ENCODE data around the gene PEPD. TPM values are rescaled to one million over a fixed set of nuclear protein-coding genes. Genes with fewer than 3 reads are reported as not detected.
A peak's percentile ranks its signal among the peaks of the same experiment; 100 is the strongest.

The PEPD gene
- total and polyA plus RNA-seq, 2 of the 4 experiments (the other 2 are of a cell fraction), result 36.7 to 88.4 TPM

DNA sequence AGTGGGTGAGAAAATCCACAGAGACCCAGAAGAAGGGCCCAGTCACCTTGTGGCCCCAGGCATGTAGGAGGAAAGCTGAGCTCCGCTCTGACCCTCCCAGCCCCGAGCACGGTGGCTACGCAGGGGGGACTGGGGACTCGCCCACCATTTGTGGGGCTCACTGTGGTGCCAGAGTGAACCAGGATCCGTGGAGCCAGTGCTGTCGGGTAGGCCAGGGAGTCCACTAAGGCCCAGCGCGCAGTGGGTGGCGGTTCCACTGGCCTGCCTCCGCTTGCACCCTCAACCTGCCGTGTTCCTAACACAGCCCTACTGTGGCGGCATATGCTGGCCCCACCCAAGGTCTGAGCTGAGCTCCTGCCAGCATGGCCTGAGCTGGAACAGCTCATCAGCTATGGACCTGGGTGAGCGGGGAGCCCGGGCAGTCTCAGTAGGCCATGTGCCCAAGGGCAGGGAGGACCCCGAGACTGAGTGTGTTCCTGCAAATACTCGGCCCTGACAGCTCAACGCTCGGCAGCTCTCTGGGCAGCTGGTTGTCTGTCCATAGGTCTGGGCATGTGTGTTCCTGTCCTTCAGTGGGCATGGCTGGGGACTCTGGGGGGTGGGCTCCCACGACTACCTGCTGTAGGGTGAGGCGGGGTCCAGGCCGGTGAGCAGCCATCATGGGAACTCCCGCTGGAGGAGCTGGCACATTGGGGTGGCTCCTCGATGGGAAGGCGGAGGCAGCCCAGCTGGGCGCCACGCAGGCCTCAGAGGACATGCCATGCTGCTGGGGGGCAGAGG, 111.5 kb downstream of the PEPD start:
- H2AFZ ChIP-seq (replicated peaks; ENCODE audit: low read length, poor library complexity), result no peak overlapping the region
- H2AK5ac ChIP-seq (ENCODE audit: low read depth, low read length), result no peak overlapping the region
- TF ChIP-seq RCOR1 (IDR thresholded peaks at IDR 0.05; ENCODE audit: insufficient replicate concordance, low read length), result no peak
- TF ChIP-seq MAZ (IDR thresholded peaks at IDR 0.05; ENCODE audit: borderline replicate concordance, low read depth, low read length), result no peak
- no peak for TF ChIP-seq BHLHE40 (IDR thresholded peaks at IDR 0.05; ENCODE audit: low read depth, low read length)
- TF ChIP-seq, protein P1, sequence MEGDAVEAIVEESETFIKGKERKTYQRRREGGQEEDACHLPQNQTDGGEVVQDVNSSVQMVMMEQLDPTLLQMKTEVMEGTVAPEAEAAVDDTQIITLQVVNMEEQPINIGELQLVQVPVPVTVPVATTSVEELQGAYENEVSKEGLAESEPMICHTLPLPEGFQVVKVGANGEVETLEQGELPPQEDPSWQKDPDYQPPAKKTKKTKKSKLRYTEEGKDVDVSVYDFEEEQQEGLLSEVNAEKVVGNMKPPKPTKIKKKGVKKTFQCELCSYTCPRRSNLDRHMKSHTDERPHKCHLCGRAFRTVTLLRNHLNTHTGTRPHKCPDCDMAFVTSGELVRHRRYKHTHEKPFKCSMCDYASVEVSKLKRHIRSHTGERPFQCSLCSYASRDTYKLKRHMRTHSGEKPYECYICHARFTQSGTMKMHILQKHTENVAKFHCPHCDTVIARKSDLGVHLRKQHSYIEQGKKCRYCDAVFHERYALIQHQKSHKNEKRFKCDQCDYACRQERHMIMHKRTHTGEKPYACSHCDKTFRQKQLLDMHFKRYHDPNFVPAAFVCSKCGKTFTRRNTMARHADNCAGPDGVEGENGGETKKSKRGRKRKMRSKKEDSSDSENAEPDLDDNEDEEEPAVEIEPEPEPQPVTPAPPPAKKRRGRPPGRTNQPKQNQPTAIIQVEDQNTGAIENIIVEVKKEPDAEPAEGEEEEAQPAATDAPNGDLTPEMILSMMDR (conservative IDR thresholded peaks at IDR 0.05; ENCODE audit: low read depth, low read length), result no peak
- TF ChIP-seq CHD1 (IDR thresholded peaks at IDR 0.05; ENCODE audit: low read depth, low read length), result no peak
- no peak for TF ChIP-seq MXI1 (IDR thresholded peaks at IDR 0.05; ENCODE audit: borderline replicate concordance, low read depth, low read length)
- TF ChIP-seq FOS (IDR thresholded peaks at IDR 0.05; ENCODE audit: low read depth, low read length), result no peak
- TF ChIP-seq RAD21 (IDR thresholded peaks at IDR 0.05; ENCODE audit: low read length), result no peak
- no peak for TF ChIP-seq CEBPB (IDR thresholded peaks at IDR 0.05; ENCODE audit: low read depth, low read length)
- no peak for TF ChIP-seq NFE2L2 (IDR thresholded peaks at IDR 0.05; ENCODE audit: low read depth, low read length)
- no peak for TF ChIP-seq MAFK (IDR thresholded peaks at IDR 0.05; ENCODE audit: low read depth, low read length)
- TF ChIP-seq, protein P2, sequence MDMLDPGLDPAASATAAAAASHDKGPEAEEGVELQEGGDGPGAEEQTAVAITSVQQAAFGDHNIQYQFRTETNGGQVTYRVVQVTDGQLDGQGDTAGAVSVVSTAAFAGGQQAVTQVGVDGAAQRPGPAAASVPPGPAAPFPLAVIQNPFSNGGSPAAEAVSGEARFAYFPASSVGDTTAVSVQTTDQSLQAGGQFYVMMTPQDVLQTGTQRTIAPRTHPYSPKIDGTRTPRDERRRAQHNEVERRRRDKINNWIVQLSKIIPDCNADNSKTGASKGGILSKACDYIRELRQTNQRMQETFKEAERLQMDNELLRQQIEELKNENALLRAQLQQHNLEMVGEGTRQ (IDR thresholded peaks at IDR 0.05; ENCODE audit: low read depth, low read length), result no peak
- no peak for TF ChIP-seq POLR2A (IDR thresholded peaks at IDR 0.05; ENCODE audit: low read depth, low read length)
- TF ChIP-seq RFX5 (IDR thresholded peaks at IDR 0.05; ENCODE audit: low read depth, low read length), result no peak
- TF ChIP-seq SMC3 (IDR thresholded peaks at IDR 0.05; ENCODE audit: low read depth, low read length), result no peak
- TF ChIP-seq, protein P3, sequence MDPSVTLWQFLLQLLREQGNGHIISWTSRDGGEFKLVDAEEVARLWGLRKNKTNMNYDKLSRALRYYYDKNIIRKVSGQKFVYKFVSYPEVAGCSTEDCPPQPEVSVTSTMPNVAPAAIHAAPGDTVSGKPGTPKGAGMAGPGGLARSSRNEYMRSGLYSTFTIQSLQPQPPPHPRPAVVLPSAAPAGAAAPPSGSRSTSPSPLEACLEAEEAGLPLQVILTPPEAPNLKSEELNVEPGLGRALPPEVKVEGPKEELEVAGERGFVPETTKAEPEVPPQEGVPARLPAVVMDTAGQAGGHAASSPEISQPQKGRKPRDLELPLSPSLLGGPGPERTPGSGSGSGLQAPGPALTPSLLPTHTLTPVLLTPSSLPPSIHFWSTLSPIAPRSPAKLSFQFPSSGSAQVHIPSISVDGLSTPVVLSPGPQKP (IDR thresholded peaks at IDR 0.05; ENCODE audit: borderline replicate concordance, low read depth, low read length), result no peak
- no peaks in the 10 kb centered on the region for H3K36me3 ChIP-seq (ENCODE audit: control insufficient read depth, insufficient read depth, low read length)
- H3K4me1 ChIP-seq (ENCODE audit: control insufficient read depth, insufficient read depth, low read length), result no peaks in the 10 kb centered on the region
- H3K4ac ChIP-seq (ENCODE audit: low read depth, low read length), result no peak overlapping the region
- H3K14ac ChIP-seq (replicated peaks; ENCODE audit: low read depth, low read length), result no peak overlapping the region
- CTCF ChIA-PET, result no interaction called here
- WGBS, 2 experiments (ENCODE audit: extremely low coverage in 2 of 2, insufficient read length in 1 of 2), result 94% methylated on average over 12 of the region's 27 CpGs; no CpG with 5 or more reads in 1 of the 2 experiments
- DNase-seq, result no peak
- no peak overlapping the region for H2BK5ac ChIP-seq (ENCODE audit: low read depth, low read length, poor library complexity, severe bottlenecking)
- H3K79me1 ChIP-seq (ENCODE audit: low read depth in 1 of 2, low read length in 2 of 2), result no peaks in the 10 kb centered on the region
- intact Hi-C loops (cut with micrococcal nuclease), result no loop called here
- no peak overlapping the region for H2BK20ac ChIP-seq (ENCODE audit: low read depth, low read length)
- no peak overlapping the region for H2BK120ac ChIP-seq (ENCODE audit: low read depth, low read length)
- in situ Hi-C loops (cut with MboI; ENCODE audit: low sequenced_read_pairs), result loop anchor here (5.0 kb wide), 1 partner anchor 173 kb away; no protein-coding TSS in a partner anchor
- no peaks in the 10 kb centered on the region for H3K9me3 ChIP-seq (ENCODE audit: control insufficient read depth, insufficient read depth, low read length)
- no peak overlapping the region for H3K27ac ChIP-seq (ENCODE audit: insufficient read depth, low read length)
- no peaks in the 10 kb centered on the region for H3K9me1 ChIP-seq (ENCODE audit: insufficient read depth, low read length)
- H3K56ac ChIP-seq (ENCODE audit: extremely low read depth, insufficient read depth, low read length), result no peak overlapping the region
- dilution Hi-C loops (cut with HindIII; ENCODE audit: low sequenced_read_pairs, unreplicated experiment), result no loop called here
- H3K23ac ChIP-seq (ENCODE audit: low read depth, low read length), result no peak overlapping the region
- H2BK15ac ChIP-seq (ENCODE audit: low read depth, low read length), result no peak overlapping the region
- no peak overlapping the region for H3K4me3 ChIP-seq (ENCODE audit: insufficient read depth, low read depth, low read length)
- H4K8ac ChIP-seq (ENCODE audit: low read depth in 2 of 2, low read length in 2 of 2), result no peak overlapping the region
- no peak overlapping the region for H3K9ac ChIP-seq (ENCODE audit: low read depth, low read length)
- ATAC-seq (ENCODE audit: low read depth), result no peak
- no peaks in the 10 kb centered on the region; the same call in 1 of the 2 replicates for H4K20me1 ChIP-seq (ENCODE audit: insufficient read depth, low read length)
- H3K4me2 ChIP-seq (ENCODE audit: low read depth, low read length), result no peak overlapping the region
- no peak overlapping the region for H4K5ac ChIP-seq (ENCODE audit: low read depth, low read length)
- BruUV-seq (replicated peaks), result no TSS peak
- no peaks in the 10 kb centered on the region for H3K27me3 ChIP-seq (ENCODE audit: control insufficient read depth, insufficient read depth, low read length)
- no peak overlapping the region for H4K91ac ChIP-seq (ENCODE audit: insufficient read depth, low read depth, low read length)
- POLR2A ChIA-PET (ENCODE audit: unreplicated experiment), result no interaction called here
- H2AK9ac ChIP-seq (replicated peaks; ENCODE audit: low read depth, low read length, poor library complexity), result peak overlapping the region; percentile 42
- H3K18ac ChIP-seq (ENCODE audit: low read depth, low read length), result no peak overlapping the region
